Kidney glomerular epithelial cell (primary cell): ENCODE results near the gene SUN5.
"Not testable (repeated sequence)": the region's sequence is repeated elsewhere in the genome, so short reads cannot be mapped to it uniquely, and the experiment has no call there.

Experiments
- DNase-seq: peaks from one replicate; lab custom pipeline; 2025; lab: John Stamatoyannopoulos, UW

The SUN5 gene

DNA sequence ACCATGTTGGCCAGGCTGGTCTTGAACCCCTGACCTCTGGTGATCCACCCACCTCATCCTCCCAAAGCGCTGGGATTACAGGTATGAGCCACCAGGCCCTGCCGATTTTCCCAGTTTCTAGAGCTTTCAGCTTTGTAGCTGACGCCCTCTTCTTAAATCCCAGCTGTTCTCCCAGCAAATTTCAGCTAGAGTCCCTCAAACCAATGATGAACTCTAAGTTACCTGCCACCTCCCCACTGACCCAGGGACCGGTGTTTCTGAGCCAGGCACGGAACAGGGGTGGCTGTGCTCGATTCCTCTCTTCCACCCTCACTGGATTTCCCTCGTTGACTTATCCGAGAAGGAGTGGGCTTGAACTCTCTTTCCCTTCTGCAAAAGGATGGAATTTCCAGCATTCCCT lies 39.1 kb downstream of the SUN5 start:
- DNase-seq: no peak

DNA sequence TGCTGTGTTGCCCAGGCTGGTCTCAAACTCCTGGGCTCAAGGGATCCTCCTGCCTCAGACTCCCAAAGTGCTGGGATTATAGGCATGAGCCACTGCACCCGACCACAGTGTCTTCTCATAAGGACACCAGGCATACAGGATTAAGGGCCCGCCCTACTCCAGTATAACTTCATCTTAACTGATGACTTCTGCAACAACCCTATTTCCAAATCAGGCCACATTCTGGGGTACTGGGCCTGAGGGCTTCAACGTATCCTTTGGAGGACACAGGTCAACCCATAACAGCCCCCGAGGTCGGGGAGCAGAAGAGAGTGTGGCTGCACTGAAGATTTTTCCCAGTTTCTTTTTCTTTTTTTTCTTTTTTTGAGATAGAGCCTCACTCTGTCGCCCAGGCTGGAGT lies 39.7 kb downstream of the SUN5 start:
- DNase-seq: no peak

DNA sequence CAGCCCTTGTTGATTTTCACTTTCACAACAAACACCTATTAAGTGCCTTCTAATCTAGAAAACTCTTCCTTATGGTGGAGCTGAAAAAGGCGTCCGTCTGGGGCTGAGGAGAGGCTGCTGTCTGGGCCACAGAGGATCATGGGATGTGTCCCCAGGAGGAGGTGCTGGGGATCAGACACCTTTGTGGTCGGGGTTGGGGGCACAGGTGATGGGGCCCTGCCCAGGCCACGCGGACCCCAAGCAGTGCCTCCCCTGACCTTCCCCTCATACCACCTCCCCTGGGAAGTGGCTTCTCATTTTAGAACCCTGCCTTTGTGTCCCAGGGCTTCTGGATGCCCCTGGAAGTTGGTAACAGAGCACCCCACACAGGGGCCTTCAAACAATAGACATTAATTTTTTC lies 41.1 kb downstream of the SUN5 start:
- DNase-seq: no peak

DNA sequence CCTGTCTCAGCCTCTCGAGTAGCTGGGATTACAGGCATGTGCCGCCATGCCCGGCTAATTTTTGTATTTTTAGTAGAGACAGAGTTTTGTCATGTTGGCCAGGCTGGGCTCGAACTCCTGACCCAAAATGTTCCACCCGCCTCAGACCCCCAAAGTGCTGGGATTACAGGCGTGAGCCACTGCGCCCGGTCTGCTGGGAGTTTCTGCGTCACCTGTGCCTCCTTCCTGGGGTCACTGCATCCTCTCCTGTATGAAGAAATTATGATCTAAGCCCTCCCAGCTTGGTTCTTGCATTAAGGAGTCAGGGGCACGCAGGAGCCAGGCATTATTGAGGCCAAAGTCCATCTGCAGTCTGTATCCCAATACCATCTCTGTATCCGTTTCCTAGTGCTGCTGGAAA lies 41.6 kb downstream of the SUN5 start:
- DNase-seq: not testable (repeated sequence)

DNA sequence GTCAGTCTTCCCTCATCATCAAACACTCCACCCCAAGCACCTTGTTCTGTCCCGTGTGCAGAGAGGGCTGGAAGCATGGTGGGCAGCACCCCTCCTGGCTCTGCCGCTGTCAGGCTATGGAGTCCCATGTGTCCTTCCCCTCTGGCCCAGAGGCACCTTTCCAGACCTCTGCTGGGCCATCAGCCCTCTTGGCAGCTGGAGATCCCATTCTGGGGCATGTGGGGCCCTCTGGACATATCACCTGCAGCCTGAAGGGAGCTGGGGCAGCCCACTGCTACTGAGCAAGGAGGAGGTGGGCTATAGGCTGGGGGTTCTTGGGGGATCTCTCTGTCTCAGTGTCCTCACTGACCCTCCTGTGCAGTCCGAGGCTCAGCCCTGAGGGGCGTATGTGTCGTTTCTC lies 42.2 kb downstream of the SUN5 start:
- DNase-seq: no peak

DNA sequence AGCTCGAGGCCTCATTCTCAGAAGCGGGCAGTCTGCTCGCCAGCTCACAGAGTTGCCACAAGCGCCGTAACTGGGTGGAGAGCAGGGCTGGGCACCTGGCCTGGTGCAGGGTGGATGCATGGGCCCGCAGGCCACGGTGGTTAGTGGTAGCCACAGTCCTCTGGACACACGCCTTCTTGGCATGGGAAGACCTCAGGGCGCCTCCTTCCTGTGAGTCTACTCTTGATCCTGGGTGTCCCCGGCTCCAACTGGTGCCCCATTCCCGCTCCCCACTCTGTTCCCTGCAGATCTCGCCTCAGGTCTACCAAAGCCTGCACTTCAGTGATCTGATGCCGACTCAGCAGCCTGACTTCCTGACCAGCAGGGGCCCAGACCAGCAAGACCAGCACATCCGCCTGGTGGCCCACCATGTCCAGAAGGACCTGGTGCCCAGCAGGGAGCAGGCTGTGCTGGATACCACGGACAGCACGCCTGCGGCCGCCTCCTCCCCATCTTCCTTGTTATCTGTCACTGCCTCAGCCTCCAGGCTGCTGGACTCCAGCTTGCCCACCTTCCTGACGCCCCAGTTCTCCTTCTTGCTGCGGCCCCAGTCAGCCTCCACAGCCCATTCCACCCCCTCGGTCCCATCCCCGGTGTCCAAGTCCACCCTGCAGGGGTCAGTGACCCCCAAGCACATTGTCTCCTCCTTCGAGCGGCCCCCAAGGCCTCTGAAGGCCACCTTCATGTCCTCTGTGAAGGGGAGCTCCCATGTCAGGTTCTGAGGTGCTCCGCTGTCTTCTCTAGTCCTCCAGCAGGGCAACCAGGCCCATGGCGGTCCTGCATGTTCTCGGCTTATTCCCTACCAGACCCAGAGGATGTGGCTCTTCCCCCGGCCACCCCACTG lies 43.1 kb downstream of the SUN5 start:
- DNase-seq: no peak

DNA sequence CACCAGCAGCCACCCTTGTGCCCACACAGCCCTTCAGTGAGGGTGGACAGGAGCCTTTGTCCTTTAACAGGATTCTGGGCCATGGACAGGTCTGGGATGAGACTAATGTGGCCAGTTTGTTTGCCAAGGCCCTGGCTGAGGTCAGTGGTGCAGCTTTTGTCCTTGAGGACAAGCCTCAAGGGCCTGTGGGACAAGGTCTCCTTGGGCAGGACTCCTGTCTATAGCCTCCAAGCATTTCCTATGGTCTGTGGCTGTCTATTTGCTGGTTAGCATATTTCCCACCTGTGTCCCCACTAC lies 44.1 kb downstream of the SUN5 start:
- no peak for DNase-seq

DNA sequence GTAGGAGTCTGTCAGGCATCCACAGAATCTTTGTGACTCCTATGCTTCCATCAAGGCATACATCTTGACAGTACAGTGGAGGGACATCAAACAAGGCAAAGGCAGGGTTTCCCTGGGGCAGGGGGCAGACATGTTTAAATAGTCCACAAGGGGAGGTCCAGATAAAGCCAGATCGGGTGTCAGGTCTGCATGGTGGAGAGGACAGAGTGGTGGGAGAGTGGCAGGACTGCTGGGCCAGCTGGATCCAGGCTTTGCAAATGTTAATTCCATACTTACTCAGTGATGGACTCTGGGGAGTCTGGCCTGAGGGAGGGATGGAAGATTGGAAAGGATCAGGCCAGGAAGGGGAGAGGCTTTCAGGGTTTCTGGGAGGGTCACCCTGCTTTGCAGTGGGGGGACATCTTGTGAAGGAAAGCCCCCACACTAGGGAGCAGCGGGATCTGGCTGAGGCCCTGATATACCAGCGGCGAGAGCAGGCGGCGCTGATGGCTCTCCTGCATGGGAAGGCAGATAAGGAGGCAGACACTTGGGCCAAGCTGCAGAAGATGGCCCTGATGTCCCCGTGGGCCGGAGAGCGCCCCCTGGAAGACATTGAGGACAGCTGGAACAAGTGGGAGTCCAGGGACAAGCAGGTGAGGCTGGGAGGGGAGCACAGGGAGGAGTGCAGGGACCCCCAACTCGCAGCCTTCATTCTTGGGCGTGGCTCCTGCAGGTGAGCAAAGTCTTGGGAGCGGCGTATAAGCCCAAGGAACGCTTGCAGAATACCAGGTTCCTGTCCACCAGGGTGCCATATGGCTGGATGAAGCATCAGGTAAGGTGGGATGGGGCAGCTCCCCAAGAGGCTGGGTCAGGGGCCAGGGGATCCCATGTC lies 44.6 kb downstream of the SUN5 start:
- DNase-seq: no peak

DNA sequence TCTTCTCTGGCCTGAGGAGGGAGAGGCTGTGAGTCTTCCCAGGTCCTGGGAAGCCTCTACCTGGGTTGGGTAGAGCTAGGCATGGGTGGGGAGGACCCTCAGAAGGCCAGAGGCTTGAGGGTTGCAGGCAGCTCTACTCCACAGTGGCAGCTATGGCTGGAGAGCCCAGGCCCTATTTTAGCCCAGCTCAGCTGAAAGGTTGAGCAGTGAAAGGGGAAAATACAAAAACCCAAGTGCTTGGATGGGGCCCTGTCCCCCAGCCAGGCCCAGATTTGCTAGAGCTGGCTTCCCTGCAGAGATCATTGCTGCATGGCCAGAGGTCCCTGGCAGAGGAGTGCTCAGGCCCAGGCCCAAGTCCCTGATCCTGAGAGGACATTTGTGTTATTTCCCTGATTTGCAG lies 45.7 kb downstream of the SUN5 start:
- DNase-seq: no peak

DNA sequence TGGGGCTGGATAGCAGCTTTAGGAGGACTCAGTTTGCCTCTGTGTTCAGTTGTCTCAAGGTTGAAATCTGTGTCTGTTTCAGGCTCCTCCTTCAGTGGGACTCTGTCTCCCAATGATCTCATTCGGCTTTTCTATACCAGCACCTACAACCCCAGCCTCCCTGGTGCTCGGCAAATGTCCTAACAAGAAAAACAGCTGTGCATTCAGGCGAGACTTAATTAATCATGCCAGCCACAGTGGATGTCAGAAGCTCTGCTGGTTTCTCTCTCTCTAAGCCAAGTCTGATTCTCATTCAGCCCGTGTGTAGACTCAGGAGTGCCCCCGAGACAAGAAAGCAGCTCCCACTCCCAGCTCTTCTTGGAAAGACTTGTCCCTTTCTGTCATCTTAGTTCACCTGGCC lies 46.8 kb downstream of the SUN5 start:
- peak; percentile 53 for DNase-seq

DNA sequence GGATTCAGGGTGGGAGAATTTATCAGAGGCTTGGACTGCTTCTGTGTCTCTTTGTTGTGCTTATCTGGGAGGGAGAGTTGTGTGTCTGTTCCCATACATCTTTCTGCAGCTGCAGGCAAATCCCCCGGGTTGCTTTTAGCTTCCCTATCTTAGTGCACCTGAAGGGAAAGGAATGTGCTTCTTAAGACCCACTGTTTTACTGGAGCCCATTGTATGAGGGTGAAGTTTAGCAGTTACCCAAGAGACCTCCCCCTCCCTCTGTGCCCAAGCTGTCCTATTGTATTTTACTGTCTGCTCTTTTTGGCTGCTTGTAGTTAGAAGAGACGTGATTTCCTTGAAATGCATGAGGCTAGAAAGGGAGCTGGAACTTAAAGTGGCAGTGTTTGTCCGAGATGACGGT lies 53.7 kb downstream of the SUN5 start:
- DNase-seq: not testable (repeated sequence)

DNA sequence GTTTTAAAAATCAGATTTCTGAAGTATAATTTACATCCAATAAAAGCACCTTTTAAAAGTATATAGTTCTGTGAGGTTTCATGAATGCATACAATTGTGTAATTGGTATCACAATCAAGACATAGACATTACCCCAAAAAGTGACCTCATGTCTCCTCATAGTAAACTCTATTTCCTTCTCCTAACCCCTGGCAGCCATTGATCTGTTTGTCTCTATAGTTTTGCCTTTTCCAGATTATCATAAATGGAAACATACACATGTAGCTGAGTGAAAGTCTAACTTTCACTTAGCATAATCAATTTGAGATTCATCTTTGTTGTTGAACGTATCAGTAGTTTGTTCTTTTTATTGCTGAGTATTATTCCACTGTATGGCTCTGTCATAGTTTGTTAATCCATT lies 57.6 kb downstream of the SUN5 start:
- no peak for DNase-seq

DNA sequence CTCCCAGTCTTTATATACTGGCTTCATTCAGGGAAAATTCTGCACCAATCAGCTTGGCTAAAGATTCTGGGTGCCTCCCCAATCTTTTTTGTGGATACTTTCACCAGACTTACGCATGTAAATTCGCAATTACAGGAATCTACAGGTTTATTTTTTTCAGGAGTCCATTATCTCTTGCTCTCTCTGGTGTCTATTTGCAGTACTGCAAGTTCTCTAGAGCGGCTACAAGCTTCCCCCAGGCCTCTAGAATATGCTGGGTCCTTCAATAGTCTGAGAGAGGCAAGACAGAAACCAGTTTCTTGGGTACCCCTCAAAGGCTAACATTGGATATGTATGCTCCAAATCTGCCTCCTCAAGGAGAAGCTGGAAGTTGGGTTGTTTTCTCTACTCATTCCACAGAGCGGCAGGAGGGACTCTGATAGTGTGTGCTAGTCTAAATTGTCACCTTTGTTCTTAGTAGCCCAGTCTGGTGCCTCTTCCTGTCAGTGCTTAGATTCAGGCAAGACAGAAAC lies 58.5 kb downstream of the SUN5 start:
- DNase-seq: peak; percentile 25

DNA sequence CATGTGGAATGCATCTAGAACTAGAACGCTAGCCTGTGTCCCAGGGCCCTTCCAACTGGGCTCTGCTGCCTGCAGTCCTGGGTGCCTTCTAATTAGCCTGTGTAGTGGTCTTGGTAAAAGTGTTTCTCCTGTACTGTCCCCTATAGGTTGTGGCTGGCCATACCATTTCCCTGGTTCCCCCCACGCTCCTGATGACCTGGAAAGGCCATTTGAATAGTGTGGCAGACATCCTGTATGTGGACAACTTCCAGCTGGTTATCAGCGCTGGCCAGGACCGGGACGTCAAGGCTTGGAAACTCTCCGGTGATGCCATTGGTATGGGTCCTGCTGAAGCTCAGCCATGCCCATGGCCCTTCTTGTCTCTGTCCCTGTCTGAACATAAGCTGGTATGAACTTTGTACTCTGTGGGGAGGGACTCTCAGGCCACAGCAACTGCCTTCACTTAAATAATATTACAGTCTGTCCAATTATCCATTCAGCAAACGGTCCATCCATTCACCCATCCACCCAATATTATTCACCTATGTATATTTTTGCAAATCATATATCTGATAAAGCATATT lies 60.7 kb downstream of the SUN5 start:
- no peak for DNase-seq

DNA sequence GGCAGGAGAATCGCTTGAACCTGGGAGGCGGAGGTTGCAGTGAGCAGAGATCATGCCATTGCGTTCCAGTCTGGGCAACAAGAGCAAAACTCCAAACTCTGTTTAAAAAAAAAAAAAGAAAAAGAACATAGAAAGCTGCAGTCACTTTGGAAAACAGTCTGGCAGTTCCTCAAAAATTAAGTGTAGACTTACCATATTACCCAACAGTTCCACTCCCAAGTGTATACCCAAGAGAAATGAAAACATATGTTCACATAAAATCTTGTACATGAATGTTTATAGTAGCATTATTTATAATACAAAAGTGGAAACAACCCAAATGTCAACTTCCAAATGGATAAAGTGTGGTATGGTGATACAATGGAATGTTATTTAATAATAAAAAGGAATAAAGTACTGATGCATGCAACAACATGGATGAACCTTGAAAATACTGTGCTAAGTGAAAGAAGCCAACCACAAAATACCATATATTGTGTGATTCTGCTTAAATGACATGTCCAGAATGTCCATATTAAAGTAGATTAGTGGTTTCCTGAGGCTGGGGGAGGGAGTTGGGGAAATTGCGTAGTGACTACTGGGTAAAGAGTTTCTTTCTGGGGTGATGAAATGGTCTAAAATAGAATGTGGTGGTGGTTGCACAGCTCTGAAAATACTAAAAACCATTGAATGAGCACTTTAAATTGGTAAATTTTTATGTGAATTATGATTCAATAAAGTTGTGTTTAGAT lies 62.9 kb downstream of the SUN5 start:
- no peak for DNase-seq

DNA sequence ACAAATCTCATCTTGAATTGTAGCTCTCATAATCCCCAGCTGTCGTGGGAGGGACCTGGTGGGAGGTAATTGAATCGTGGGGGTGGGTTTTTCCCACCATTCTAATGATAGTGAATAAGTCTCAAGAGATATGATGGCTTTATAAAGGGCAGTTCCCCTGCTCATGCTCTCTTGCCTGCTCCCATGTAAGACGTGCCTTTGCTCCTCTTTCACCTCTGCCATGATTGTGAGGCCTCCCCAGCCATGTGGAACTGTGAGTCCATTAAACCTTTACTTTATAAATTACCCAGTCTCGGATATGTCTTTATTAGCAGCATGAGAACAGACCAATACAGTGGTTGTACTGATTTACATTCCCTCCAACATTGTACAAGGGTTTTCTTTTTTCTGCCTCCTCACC lies 69.7 kb downstream of the SUN5 start:
- DNase-seq: no peak
